Stimulated activated CD4-positive, alpha-beta T cell treated with anti-CD3 and anti-CD28 coated beads, Interleukin-1b, Interleukin-23, amount 100 ng/mL, for 24 hours (primary cell): Measurements from ENCODE around the gene WSB1.
"Not testable (repeated sequence)": the region's sequence is repeated elsewhere in the genome, so short reads cannot be mapped to it uniquely, and the experiment has no call there.

ENCODE experiments used
- DNase-seq, 4 experiments: peaks; one replicate each; pipeline ENCODE4 v3.0.0-alpha.2; 2020; ENCODE audit warnings: low read depth in 4 of 4, low spot score in 1 of 4

Gene WSB1

DNA sequence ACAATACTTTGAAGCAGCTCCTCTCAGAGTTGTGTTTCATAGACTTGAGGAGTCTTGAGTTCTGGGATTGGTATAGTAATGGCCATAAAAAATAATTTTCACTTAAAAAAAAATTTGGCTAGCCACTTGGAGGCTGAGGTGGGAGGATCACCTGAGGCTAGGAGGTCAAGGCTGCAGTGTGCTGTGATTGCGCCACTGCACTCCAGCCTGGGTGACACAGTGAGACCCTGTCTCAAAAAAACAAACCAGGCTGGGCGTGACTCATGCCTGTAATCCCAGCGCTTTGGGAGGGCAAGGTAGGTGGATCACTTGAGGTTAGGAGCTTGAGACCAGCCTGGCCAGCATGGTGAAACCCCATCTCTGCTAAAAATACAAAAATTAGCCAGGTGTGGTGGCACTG is 14.8 kb upstream of the WSB1 start:
- not testable (repeated sequence) for DNase-seq

DNA sequence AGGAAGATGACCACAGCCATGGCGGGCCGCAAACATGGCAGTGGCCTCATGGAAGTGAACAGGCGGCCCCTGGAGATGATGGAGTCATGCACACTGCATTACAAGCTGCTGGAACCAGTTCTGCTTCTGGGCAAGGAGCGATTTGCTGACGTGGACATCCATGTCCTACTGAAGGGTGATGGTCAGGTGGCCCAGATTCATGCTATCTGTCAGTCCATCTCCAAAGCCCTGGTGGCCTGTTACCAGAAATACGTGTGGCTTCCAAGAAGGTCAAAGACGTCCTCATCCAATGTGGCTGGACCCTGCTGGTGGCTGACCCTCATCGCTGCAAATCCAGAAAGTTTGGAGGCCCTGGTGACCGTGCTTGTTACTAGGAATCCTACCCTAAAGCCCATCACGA is 13.4 kb upstream of the WSB1 start:
- DNase-seq = no peak

DNA sequence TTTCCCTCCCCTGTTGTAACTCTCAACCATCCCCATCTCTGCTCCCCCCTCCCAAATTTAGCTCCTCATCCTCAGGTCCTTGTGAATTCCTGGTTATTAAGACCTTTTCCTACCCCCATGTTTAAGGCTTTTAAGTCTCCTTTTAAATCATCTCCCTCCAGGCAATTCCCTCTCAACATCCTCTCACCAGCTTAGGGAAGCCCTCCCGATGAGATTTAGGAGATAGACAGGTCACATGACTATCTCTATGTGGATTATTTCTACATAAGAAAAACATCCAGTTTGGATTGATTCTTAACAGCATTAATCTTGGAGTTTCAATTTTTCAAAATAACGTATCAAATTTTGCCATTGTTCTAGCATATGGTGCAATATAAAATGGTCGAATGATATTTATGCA is 12.5 kb upstream of the WSB1 start:
- DNase-seq = no peak

DNA sequence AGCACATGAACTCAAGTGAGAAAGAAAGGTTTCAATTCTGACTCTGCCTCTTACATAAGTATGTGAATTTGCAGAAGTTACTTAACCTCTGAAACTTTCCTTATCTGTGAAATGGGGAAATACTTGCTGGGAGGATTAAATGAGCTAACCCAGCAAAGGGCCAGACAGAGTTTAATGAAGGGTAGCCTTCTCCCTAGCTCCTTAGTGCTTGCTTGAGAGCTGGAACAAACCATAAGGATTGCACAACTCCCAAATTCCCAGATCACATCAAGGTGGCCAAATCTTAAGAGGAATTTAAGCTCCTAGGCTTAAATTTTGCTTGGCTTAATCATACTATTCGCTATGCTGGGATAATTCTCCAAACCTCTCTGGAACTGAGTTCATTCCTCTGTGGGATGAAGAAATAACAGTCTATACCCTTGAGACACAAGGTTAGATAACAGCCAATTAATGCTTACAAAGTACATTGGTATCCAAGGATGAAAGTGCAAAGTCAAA is 11.8 kb upstream of the WSB1 start:
- DNase-seq = no peak

DNA sequence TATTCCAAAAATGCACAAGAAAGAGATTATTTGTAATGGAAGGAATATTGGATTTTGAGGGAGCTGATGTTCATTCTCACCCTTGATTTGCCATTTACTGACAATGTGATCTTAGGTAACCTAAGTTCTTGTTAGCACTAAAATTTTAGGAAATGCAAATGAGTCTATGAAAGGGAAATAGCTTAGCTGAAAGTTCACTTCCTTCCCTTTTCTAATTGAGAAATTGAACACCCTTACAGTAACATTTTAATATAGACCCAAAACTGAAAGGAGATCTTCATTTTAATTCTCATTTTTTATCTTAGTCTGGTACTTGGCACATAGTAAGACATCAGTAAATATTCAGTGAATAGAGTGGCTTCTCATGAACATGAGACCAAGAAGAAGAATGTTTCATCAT is 10.9 kb upstream of the WSB1 start:
- DNase-seq = no peak

DNA sequence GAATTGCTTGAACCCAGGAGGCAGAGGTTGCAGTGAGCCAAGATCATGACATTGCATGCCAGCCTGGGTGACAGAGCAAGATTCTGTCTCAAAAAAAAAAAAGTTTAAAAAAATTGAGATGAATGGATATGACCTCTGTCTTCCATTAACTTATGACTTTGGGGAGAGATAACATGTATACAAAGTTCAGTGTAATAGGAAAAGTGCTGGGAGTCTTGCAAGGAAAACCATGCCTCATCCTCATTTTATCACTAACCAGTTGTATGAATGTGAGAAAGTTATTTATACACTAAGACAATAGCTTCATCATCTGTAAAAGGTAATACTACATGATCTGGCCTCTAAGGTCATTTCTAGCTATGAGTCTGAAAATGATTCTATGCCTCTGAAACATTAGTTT is 10.2 kb upstream of the WSB1 start:
- no peak for DNase-seq

DNA sequence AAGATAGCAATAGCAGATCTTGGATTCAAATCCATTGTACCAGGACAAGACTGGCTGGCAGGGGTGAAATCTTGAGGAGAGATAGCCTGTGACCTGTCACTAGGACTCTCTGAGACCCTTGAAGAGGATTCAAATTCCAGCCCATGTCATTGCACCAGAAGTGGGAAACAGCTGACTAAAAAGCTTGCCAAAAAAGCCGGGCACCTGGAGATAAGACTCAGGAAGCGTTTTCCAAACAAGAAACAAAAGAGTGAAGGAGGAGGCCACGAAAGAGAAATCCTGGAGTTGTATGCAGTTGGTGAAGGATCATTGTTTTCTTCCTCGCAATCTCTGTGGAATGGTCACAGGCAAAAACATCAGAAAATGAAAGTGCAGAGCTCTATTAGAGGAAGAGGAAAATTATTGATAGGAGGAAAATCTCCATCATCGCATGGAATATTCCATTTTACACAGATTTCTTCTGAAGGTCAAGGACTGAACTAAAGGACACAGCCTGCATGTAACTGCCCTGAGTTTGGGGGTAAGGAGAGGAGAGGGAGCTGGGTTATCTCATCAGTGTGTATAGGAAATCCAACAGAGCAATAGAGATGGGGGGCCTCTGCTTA is 9.0 kb upstream of the WSB1 start:
- no peak for DNase-seq

DNA sequence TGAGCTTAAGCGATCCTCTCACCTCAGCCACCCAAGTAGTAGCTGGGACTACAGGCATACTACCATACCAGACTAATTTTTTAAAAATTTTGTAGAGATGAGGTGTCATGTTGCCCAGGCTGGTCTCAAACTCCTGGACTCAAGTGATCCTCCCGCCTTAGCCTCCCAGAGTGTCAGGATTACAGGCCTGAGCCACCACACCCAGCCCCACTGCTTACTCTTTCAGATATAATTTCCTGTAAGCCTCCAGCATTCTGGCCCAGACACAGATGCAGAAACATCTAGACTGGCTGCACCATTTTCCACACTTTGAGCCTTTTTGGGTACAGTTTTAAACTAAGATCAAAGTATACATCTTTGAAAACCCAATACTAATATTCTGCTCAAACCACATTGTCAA is 8.4 kb upstream of the WSB1 start:
- no peak for DNase-seq

DNA sequence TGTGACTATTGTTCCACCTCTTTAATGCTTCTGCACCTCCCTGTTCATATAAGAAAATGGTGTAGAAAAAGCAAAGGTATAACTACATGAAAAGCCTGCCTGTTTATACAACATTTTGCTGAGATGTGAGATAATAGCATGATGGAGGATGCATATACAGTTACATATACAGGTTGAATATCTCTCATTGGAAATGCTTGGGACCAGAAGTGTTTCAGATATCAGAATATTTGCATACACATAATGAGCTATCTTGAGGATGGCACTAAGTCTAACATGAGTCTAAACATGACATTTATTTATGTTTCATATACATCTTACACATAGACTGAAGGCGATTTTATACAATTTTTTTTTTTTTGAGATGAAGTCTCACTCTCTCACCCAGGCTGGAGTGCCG is 5.7 kb upstream of the WSB1 start:
- DNase-seq = no peak

DNA sequence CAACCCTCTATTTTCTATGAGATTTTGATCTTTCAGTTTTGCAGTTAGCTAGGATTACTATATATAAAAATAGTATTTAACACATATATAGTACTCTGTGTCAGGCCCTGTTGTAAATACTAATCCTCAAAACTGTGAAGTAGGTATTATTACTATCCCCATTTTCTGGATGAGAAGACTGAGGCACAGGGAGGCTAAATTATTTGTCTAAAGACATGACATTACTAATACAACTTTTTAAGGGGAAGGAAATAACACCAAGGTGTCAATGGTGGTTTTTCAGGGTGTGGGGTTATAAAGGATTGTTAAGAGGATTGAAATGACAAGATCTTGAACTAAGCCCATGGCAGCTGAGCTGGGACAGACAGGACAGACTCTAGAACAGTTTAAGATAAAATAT is 4.1 kb upstream of the WSB1 start:
- no peak for DNase-seq

DNA sequence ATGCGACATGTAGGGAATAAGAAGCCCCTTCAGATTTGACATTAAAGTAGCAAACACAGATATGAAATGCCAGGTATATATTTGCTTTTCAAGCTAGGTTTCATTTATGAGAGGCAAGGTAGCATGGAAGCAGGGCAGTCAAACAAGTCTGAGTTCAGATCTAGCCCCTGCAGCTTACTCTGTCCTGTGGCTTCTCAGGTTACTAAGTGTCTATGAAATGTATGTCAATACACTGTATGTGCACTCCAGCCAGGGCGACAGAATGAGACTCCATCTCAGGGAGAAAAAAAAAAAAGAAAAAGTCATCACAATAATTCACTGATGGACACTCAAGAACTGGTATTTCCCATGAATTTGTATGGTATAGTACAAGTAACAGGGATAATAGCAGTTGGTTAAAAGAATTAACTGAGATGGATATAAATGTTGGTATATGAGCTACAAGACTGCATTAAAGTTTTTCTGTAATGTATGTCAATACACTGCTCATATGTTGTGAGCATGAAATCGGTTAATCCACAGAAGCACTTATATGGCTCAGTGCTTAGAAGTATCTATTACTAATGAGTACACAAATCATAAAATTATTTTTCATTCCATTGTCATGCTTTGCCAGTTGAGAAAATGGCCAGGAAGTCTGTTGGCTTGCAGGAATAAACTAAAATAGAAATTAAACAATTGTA is 2.9 kb upstream of the WSB1 start:
- DNase-seq = no peak

DNA sequence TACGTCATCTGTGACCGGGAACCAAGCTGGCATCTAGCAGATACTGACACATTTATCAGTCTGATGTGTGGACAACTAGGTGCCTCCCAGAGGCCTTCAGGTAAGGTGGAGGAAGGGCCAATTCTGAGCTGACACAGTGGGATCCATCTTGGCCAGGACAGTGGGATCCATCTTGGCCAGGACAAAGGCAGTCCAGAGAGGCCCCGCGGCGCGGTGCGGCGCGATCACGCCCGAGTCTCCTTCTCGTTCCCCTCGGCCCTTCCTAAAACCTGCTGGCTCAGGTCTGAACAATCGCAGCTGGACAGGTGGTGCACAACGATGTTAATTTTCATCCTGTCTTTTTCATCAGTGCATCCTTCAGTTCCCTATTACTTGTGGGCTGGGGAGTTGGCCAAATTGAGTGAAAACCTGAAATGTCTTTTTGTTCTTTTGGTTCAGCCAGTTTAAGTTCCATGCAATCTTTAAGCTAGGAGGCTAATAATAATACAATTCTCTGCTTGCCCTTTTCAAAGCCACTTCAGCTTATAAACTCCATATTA is 486 bp upstream of the WSB1 start:
- no peak for DNase-seq

DNA sequence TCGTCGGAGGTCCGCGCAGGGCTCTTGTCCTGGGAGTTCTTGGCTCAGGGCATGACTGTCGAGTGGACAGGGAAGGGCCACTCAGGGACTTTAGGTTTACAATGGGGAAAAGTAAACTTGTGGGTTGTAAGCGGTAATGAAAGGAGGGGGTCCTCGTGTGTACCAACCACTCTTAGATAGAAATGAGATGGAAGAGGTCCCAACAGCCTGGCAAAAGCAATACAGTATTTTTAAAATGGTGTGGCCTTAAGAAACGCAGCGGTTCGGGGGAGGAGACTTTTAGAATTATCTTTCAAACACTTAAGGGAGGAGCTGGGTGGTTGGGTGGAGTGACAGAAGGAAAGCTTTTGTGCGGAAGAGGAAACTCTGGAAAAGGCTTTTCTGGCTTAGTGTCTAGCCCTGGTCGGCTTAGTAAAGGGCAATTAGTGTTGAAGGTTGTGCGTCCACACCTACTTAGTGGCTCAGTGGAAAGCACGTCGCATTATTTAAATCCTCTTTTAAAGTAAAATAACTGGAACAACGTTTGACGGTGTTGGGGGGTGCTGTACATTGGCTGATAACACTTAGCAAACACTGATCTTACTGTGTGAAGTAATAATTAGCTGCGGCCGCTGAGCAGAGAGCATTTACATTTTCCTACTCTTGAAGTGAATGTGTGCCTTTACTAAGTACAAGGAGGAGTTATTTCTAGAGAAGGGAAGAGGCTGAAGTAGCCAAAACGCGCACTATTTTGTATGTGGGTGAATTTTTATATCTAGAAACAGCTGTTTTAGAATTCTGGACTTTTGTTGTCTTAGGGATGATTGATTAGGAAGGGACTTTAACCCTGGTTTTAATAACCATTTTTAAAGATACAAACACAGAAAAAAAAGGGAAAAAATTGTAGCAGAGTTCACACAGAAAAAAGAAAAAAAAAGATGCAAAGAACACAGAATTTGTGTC is 1.0 kb downstream of the WSB1 start:
- peak in 1 of 4 experiments; percentile 21 for DNase-seq

DNA sequence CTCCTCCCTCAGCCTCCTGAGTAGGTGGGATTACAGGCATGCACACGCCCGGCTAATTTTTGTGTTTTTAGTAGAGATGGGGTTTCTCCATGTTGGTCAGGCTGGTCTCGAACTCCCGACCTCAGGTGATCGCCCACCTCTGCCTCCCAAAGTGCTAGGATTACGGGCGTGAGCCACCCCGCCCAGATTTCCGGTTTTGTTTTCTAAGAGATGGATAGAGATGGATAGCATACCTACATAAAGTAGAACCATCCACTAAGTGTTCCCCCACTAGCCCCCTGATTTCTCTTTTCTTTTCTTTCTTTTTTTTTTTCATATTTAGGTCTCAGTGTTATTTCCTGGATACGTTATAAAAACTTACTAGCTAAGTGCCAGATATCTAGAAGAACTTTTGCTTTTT is 2.0 kb downstream of the WSB1 start:
- DNase-seq = no peak

DNA sequence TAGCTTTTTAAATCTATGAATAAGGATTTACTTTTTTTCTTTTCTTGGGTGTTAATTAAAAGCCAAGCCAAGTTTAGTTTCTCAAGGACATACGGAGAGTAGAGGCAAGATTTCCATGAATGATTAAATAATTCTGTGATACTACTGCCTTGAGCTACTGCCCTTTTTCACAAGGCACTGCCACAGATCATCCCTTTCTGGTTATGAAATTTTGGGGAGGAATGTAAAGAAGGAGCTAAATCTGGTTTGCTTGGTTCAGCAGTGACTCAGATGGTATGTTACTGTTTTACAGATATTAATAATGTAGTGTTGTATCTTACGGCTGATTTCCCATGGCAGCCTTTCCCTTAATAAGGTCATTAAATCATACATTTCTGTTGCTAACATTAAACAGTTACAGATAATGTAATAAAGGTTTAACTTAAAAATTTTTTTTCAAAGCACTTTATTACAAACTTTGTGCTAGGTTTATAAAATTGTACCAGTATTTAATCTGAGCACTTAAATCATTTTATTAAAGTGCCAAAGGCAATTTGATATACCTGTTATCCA is 2.6 kb downstream of the WSB1 start:
- no peak for DNase-seq

DNA sequence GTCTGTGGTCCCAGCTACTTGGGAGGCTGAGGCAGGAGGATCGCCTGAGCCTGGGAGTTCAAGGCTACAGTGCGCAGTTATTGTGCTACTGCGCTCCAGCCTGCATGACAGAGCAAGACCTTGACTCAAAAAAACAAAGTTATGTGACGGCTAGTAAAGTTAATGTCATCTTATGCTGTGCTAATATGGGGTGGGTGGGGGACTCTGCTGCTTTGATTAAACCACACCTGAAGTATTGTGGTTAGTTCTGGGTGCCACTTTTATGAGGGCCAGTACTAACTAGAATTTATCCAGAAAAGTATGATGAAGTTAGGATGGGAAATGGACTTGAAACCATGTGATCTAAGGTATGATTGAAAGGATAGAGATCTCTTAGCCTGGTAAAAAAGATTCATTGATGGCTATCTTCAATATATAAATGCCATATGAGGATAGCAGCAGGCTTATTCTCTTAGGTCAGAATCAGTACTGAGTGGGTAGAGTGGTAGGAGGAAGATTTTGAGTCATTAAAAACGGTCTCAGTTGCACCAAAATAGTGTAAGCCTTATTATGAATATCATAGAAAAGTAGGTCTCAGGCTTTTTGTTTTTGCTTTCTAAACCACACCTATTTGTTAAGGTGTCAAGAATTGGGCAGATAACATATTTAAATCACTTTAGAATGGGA is 5.6 kb downstream of the WSB1 start:
- DNase-seq = no peak

DNA sequence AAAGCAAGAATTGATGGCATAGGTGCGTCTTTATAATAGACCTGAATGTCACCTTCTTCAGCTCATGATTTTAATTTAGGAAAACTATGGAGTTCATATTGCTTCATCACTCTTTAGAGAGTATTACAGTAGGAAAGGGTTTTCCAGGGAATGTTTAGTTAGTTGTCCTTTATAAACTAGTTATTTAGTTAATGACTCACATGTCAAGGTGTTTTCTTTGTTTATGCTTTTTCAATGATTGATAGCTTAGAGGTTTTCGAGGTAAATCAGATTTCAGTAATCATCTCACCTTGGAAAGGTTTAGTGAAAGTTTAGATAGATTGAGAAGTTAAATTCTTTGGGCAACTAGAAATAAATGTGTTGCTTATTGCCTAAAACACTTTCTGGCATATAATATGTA is 9.8 kb downstream of the WSB1 start:
- DNase-seq = no peak

DNA sequence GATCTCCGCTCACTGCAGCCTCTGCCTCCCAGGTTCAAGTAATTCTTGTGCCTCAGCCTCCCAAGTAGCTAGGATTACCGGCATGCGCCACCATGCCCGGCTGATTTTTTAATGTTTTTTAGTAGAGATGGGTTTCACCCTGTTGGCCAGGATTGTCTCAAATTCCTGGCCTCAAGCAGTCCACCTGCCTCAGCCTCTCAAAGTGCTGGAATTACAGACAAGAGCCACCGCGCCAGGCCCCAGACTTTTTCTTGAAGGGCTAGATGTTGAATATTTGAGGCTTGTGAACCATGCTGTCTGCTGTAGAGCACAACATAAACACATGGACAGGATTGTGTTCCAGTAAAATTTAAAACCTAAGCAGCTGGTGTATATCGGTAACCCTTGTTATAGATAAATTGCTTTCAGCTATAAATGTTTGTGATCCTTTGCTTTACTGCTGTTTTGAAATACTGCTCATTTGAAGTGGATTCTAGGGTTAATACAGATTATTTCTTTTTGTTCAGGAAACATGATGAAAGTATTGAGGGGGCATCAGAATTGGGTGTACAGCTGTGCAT is 12.4 kb downstream of the WSB1 start:
- no peak for DNase-seq

DNA sequence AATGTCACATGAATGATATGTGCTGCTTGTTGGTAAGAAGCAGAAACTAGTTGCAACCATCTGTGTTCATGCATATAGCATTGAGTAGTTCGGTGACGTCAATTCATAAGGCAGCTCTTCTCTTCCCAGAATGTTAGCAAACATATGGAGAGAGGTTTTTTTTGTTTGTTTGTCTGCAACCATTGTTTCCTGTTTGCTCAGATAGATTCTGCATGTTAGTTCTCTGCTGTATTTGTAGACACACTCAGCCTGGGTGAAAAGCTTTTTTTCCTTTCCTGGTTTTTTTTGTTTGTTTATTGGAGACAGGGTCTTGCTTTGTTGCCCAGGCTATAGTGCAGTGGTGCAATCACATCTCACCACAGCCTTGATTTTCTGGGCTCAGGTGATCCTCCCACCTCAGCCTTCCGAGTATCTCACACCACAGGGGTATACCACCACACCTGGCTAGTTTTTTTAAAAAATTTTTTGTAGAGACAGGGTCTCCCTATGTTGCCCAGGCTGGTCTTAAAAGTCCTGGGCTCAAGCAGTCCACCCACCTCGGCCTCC is 16.7 kb downstream of the WSB1 start:
- no peak for DNase-seq

DNA sequence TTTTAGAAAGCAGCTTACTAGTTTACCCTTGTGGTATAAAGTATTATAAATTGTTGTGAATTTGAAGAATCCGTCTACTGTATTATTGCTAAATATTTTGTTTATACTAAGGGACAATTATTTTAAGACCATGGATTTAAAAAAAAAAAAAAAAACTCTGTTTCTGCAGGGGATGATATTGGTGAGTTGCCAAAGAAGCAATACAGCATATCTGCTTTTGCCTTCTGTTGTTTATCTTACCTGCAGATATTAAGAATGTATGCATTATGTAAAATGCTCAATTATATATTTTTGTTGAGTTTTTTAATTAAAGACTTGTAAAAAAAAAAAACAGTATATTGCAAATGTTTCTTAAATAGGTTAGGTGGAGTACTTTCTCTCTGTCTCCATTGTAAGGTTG is 19.4 kb downstream of the WSB1 start:
- DNase-seq = no peak
